Neural progenitor cell (in vitro differentiated cells): ENCODE data around the gene MOCOS. TPM values are rescaled to one million over a fixed set of nuclear protein-coding genes. Genes with fewer than 3 reads are reported as not detected.

Experiments
- DNase-seq: peaks from one replicate; pipeline ENCODE4 v3.0.0-alpha.2; 2016; ENCODE audit warnings: low spot score
- H2AFZ ChIP-seq: fragments of 200-600 bp; sonication (generic); replicated peaks from 2 replicates; pipeline ENCODE4 v1.6.1; 2016; ENCODE audit warnings: antibody characterized with exemption
- H3F3A ChIP-seq: fragments of 200-600 bp; sonication (generic); 2 replicates; pipeline ENCODE4 v1.6.1; 2016; ENCODE audit warnings: antibody characterized with exemption, low read depth
- H3K27ac ChIP-seq: fragments of 200-600 bp; sonication (generic); 2 replicates; pipeline ENCODE4 v1.5.1; 2016; ENCODE audit warnings: mild to moderate bottlenecking
- H3K27me3 ChIP-seq: fragments of 200-600 bp; sonication (generic); 2 replicates; pipeline ENCODE4 v1.6.1; 2016; ENCODE audit warnings: mild to moderate bottlenecking, moderate library complexity
- H3K36me3 ChIP-seq: fragments of 200-600 bp; sonication (generic); 2 replicates; pipeline ENCODE4 v1.5.1; 2016
- H3K4me1 ChIP-seq: fragments of 200-600 bp; sonication (generic); 2 replicates; pipeline ENCODE4 v1.6.1; 2016; ENCODE audit warnings: mixed run types
- H3K4me2 ChIP-seq: fragments of 200-600 bp; sonication (generic); 2 replicates; pipeline ENCODE4 v1.6.1; 2016
- H3K4me3 ChIP-seq: fragments of 200-600 bp; sonication (generic); 2 replicates; pipeline ENCODE4 v1.5.1; 2016
- H3K79me2 ChIP-seq: fragments of 200-600 bp; sonication (generic); 2 replicates; pipeline ENCODE4 v1.6.1; 2016; ENCODE audit warnings: low read depth
- H3K9ac ChIP-seq: fragments of 200-600 bp; sonication (generic); 2 replicates; pipeline ENCODE4 v1.6.1; 2016
- H3K9me3 ChIP-seq: fragments of 200-600 bp; sonication (generic); 2 replicates; pipeline ENCODE4 v1.5.1; 2016; ENCODE audit warnings: low read depth
- H4K20me1 ChIP-seq: fragments of 200-600 bp; sonication (generic); 2 replicates; pipeline ENCODE4 v1.6.1; 2016; ENCODE audit warnings: low read depth
- H3K27ac Mint-ChIP-seq: 3 replicates; pipeline ENCODE4 v1.8.0; 2021; ENCODE audit warnings: mixed read lengths
- H3K27me3 Mint-ChIP-seq: 2 replicates; pipeline ENCODE4 v1.8.0; 2022; ENCODE audit warnings: low read depth, mild to moderate bottlenecking, inconsistent platforms, moderate library complexity, mixed read lengths; ENCODE audit not compliant: insufficient read depth
- H3K36me3 Mint-ChIP-seq: 3 replicates; pipeline ENCODE4 v1.8.0; 2021; ENCODE audit warnings: mixed read lengths
- H3K4me1 Mint-ChIP-seq: 3 replicates; pipeline ENCODE4 v1.8.0; 2021; ENCODE audit warnings: mixed read lengths
- H3K4me3 Mint-ChIP-seq: 3 replicates; pipeline ENCODE4 v1.8.0; 2021; ENCODE audit warnings: mild to moderate bottlenecking, moderate library complexity, mixed read lengths
- H3K9me3 Mint-ChIP-seq: 3 replicates; pipeline ENCODE4 v1.8.0; 2020; ENCODE audit warnings: mixed read lengths
- EZH2 ChIP-seq: fragments of 200-600 bp; sonication (generic); IDR thresholded peaks from 2 replicates; pipeline ENCODE4 v1.6.1; 2017; ENCODE audit warnings: antibody characterized with exemption, mild to moderate bottlenecking, moderate library complexity
- EZH2phosphoT487 ChIP-seq: fragments of 200-600 bp; sonication (generic); IDR thresholded peaks from 2 replicates; pipeline ENCODE4 v1.6.1; 2017; ENCODE audit warnings: antibody characterized with exemption
- total RNA-seq: library from RNA; depleted of rRNA; stranded (reverse); fragments of >200 nt; gene quantifications from 2 replicates; pipeline ENCODE4 v1.2.3, GENCODE V29; 2015; ENCODE audit warnings: low replicate concordance
- TF ChIP-seq, protein P1 (sequence below): fragments of 200-600 bp; sonication (generic); IDR thresholded peaks from 2 replicates; pipeline ENCODE4 v1.5.1; 2017; ENCODE audit warnings: antibody characterized with exemption, mild to moderate bottlenecking

The MOCOS gene
- total RNA-seq, 1 donor from 2014 or later = 0.36 TPM

DNA sequence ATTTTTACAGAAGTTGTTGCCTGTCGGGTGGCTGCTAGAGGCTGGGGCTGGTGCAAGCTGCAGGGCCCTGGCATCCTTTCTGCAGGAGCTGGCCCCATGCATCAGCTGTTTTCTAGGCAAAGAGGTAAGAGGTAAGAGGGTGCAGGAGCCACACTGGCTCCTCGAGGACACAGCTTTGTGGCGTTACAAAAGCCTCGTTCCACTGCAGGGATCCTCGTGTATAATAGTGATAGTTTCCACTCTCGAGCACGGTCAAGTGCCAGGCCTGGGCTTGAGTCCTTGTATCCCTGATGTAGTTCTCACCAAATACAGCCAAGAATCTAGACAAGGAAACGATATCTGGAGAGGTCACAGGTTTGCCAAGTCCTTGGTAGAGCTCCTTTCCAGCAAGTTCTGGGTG lies 77.0 kb downstream of the MOCOS start:
- no peak overlapping the region for H3K4me3 Mint-ChIP-seq
- TF ChIP-seq EZH2 = no peak

GRCh38 chr18:36265015-36265414 lies 77.7 kb downstream of the MOCOS start:
- no peaks in the 10 kb centered on the region for H3K9me3 Mint-ChIP-seq
- H3K27ac Mint-ChIP-seq = no peak overlapping the region
- H2AFZ ChIP-seq = no peak overlapping the region
- H3K79me2 ChIP-seq = no peaks in the 10 kb centered on the region
- peaks cover 3% of the 10 kb centered on the region for H3K4me1 ChIP-seq
- H3K4me3 Mint-ChIP-seq = no peak overlapping the region
- H3K9ac ChIP-seq = no peak overlapping the region
- no peak for DNase-seq
- no peak overlapping the region for H3K4me3 ChIP-seq
- peaks cover 13% of the 10 kb centered on the region for H3K27me3 Mint-ChIP-seq
- no peaks in the 10 kb centered on the region for H4K20me1 ChIP-seq
- TF ChIP-seq EZH2phosphoT487 (no peak), EZH2 (no peak)
- TF ChIP-seq, protein P1, sequence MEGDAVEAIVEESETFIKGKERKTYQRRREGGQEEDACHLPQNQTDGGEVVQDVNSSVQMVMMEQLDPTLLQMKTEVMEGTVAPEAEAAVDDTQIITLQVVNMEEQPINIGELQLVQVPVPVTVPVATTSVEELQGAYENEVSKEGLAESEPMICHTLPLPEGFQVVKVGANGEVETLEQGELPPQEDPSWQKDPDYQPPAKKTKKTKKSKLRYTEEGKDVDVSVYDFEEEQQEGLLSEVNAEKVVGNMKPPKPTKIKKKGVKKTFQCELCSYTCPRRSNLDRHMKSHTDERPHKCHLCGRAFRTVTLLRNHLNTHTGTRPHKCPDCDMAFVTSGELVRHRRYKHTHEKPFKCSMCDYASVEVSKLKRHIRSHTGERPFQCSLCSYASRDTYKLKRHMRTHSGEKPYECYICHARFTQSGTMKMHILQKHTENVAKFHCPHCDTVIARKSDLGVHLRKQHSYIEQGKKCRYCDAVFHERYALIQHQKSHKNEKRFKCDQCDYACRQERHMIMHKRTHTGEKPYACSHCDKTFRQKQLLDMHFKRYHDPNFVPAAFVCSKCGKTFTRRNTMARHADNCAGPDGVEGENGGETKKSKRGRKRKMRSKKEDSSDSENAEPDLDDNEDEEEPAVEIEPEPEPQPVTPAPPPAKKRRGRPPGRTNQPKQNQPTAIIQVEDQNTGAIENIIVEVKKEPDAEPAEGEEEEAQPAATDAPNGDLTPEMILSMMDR = no peak
- H3K27me3 ChIP-seq = no peaks in the 10 kb centered on the region
- H3K9me3 ChIP-seq = no peaks in the 10 kb centered on the region
- no peaks in the 10 kb centered on the region for H3K36me3 Mint-ChIP-seq
- H3K36me3 ChIP-seq = no peaks in the 10 kb centered on the region
- H3K4me2 ChIP-seq = no peak overlapping the region
- H3K4me1 Mint-ChIP-seq = peaks cover 45% of the 10 kb centered on the region
- H3F3A ChIP-seq = no peaks in the 10 kb centered on the region
- no peak overlapping the region for H3K27ac ChIP-seq

More for the DNA sequence above, 77.0 kb downstream of the MOCOS start:
- Histone ChIP-seq H3K27ac (no peak overlapping the region), H3K9me3 (no peaks in the 10 kb centered on the region), H3K4me2 (no peak overlapping the region), H3K4me3 (no peak overlapping the region), H3K36me3 (no peaks in the 10 kb centered on the region), H4K20me1 (no peaks in the 10 kb centered on the region), H3K79me2 (no peaks in the 10 kb centered on the region), H3F3A (no peaks in the 10 kb centered on the region), H3K27me3 (no peaks in the 10 kb centered on the region), H2AFZ (no peak overlapping the region), H3K4me1 (peaks cover 4% of the 10 kb centered on the region), H3K9ac (no peak overlapping the region)
- Mint-ChIP-seq H3K27ac (peak overlapping the region; percentile 59), H3K9me3 (no peaks in the 10 kb centered on the region), H3K4me1 (peaks cover 40% of the 10 kb centered on the region), H3K36me3 (no peaks in the 10 kb centered on the region), H3K27me3 (peaks cover 9% of the 10 kb centered on the region)
- no peak for DNase-seq

DNA sequence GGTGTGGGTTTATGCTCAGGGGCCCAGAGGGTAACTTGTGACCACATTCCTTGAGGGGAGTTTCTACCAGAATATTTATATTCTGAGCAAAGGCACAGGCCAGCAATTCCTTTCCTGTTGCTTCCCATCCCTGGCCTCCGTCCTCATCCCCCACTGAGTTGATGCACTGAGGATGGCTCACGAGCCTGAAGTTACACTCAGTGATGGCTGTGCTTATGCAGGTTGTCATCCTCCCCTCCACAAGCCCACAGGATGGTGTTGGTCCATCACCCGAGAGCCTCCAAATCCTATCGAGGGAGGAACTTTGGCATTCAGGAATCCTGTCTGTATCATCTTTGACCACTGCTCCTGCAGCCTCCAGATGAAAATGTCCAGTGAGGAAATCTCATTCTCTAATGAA lies 81.9 kb downstream of the MOCOS start:
- H3K9ac ChIP-seq = no peak overlapping the region
- no peak overlapping the region for H3K4me2 ChIP-seq
- Mint-ChIP-seq H3K9me3 (no peaks in the 10 kb centered on the region), H3K4me1 (peaks cover 39% of the 10 kb centered on the region), H3K36me3 (no peaks in the 10 kb centered on the region), H3K27ac (no peak overlapping the region), H3K4me3 (no peak overlapping the region), H3K27me3 (peaks cover 6% of the 10 kb centered on the region)
- no peaks in the 10 kb centered on the region for H3K9me3 ChIP-seq
- no peaks in the 10 kb centered on the region for H3F3A ChIP-seq
- H3K4me1 ChIP-seq = no peaks in the 10 kb centered on the region
- DNase-seq = no peak
- TF ChIP-seq EZH2 = no peak
- TF ChIP-seq, protein P1 = no peak
- TF ChIP-seq EZH2phosphoT487 = no peak
- no peaks in the 10 kb centered on the region for H4K20me1 ChIP-seq
- no peaks in the 10 kb centered on the region for H3K36me3 ChIP-seq
- H3K4me3 ChIP-seq = no peak overlapping the region
- H2AFZ ChIP-seq = no peak overlapping the region
- no peaks in the 10 kb centered on the region for H3K79me2 ChIP-seq
- H3K27ac ChIP-seq = no peak overlapping the region
- no peaks in the 10 kb centered on the region for H3K27me3 ChIP-seq

DNA sequence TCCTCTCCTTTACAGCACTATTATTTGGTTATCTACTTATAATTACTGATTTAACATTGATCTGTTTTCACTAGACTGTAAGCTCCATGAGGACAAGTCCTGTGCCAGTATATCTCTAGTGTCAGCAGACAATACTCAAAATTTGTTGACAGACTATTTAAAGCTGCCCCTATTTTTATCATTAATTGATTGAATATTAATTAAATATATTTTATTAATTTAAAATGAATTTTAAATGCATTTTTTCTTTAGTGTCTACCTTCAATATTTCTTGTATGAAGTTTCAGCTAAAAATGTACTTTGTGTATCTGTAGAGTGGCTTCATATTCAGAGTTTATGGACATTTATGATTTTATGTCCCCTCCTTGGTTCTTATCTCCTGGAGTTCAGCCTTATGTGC lies 83.9 kb downstream of the MOCOS start:
- H3K4me3 ChIP-seq = no peak overlapping the region
- no peak for DNase-seq
- no peaks in the 10 kb centered on the region for H4K20me1 ChIP-seq
- H3K4me2 ChIP-seq = no peak overlapping the region
- no peak overlapping the region for H3K9ac ChIP-seq
- Mint-ChIP-seq H3K27me3 (peaks cover 9% of the 10 kb centered on the region), H3K9me3 (no peaks in the 10 kb centered on the region), H3K27ac (no peak overlapping the region), H3K4me3 (no peak overlapping the region), H3K36me3 (no peaks in the 10 kb centered on the region), H3K4me1 (peaks cover 21% of the 10 kb centered on the region)
- H3K79me2 ChIP-seq = no peaks in the 10 kb centered on the region
- TF ChIP-seq EZH2phosphoT487 = no peak
- TF ChIP-seq, protein P1 = no peak
- TF ChIP-seq EZH2 = no peak
- no peak overlapping the region for H3K27ac ChIP-seq
- H3K4me1 ChIP-seq = no peaks in the 10 kb centered on the region
- H3K36me3 ChIP-seq = no peaks in the 10 kb centered on the region
- no peaks in the 10 kb centered on the region for H3K27me3 ChIP-seq
- H3K9me3 ChIP-seq = no peaks in the 10 kb centered on the region
- H3F3A ChIP-seq = no peaks in the 10 kb centered on the region
- no peak overlapping the region for H2AFZ ChIP-seq
